H54 (cell line): ENCODE measurements around the gene OR52B4.
"Not testable (repeated sequence)": the region's sequence is repeated elsewhere in the genome, so short reads cannot be mapped to it uniquely, and the experiment has no call there.

ENCODE experiments used
- DNase-seq: peaks from one replicate; pipeline ENCODE4 v3.0.0; 2011; ENCODE audit warnings: low spot score, mixed read lengths; ENCODE audit not compliant: insufficient read length
- FAIRE-seq: peaks from 3 replicates; lab custom pipeline; 2011; peaks lifted over from hg19 to GRCh38; lab: Jason Lieb, UNC
- POLR2A ChIP-seq: IDR thresholded peaks from 2 replicates; pipeline ENCODE4 v1.6.1; 2011; ENCODE audit warnings: low read depth, mild to moderate bottlenecking, low read length

OR52B4 gene

GRCh38 chr11:4368286-4368685 is at the start of gene OR52B4:
Gene OR52B4, minus strand, starts transcription at chr11:4368386. Its CDS starts 91 bp downstream, at chr11:4368295.
- no peak for TF ChIP-seq POLR2A
- no peak for FAIRE-seq
- DNase-seq, result no peak

- TF ChIP-seq POLR2A, result no peak
- no peak for FAIRE-seq
- DNase-seq, result no peak
Measured at GRCh38 chr11:4416816-4417215, 48.6 kb upstream of the OR52B4 start.

DNA sequence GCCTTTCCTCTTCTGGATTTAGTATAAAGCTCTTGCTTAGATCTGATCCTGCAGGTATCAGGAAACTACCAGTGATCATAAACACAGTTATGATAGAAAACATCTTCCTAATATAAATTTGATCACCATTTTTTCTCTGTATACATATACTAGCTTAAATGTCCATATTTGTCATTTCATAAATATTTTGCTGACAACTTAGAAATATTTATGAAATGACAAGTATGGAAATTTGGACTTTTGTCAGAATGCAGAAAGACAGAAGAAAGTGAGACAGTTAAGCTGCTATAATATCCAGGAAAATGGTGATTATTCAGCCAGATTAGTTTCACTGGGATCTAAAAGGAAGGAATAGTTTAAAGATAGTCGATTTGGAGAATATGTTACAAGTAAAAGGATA is 48.1 kb upstream of the OR52B4 start:
- DNase-seq, result no peak
- no peak for FAIRE-seq
- no peak for TF ChIP-seq POLR2A

DNA sequence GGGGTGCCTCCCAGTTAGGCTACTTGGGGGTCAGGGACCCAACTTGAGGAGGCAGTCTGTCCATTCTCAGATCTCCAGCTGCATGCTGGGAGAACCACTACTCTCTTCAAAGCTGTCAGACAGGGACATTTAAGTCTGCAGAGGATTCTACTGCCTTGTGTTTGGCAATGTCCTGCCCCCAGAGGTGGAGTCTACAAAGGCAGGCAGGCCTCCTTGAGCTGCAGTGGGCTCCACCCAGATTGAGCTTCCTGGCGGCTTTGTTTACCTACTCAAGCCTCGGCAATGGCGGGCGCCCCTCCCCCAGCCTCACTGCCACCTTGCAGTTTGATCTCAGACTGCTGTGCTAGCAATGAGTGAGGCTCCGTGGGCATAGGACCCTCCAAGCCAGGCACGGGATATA is 38.0 kb upstream of the OR52B4 start:
- not testable (repeated sequence) for DNase-seq, FAIRE-seq

- FAIRE-seq, result no peak
- DNase-seq, result no peak
- TF ChIP-seq POLR2A, result no peak
Measured at GRCh38 chr11:4393858-4394223, 25.7 kb upstream of the OR52B4 start.

DNA sequence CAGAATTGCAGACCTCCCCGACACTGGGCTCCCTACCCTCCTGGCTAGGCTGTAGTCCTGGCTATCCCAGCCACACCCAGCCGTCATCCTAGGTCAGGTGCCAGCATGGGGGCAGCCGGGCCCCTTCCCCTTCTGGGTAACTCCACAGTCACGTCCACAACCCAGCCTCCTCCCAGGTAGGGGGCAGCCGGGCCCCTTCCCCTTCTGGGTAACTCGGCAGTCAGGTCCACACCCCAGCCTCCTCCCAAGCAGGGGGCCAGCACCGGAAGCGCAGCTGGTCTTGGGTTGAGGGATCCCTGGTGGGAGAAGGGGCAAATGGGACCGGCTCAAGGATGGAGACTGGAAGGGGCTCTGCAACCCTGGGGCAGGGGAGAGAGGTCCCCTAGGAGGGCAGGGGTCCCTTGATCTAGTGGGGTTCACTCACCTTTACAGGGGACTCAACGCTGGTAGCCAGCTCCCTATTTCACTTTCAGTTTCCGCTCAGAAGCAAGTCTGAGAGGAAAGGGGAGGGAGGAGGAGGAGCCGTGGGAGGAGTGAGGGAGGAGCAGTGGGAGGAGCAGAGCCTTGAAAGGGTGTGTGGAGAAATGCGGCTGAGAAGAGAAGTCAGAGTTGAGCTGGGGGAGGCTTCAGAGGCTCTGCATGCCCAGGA is 25.1 kb upstream of the OR52B4 start, which contains the start of gene TRIM21:
TSS of gene TRIM21 (minus strand) at position 494 of the 649 bp plus-strand sequence. CDS start 3,293 bp downstream, outside the sequence.
- TF ChIP-seq POLR2A, result peak; percentile 49; the same call in 1 of the 2 replicates
- FAIRE-seq (peak; percentile 96), DNase-seq (peak; percentile 82)

DNA sequence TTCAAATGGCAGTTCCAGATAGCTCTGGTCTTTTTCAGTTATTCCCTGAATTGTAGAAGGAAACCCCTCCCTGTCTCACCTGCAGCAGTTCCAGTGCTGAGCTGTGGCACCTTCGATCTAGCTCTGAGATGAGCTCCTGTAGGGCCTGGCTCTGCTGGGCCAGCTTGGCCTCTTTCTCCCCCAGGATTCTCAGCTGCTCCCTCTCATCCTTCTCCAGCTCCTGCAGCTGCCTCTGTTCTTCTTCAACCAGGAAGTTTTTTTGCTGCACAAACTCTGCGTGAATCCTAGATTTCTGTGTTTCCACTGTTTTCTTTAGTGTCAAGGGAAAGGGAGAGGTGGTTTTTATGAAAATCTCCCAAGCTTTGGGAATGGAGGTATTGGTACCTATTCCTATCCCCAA is 20.0 kb upstream of the OR52B4 start:
- DNase-seq (no peak), FAIRE-seq (no peak)
- no peak for TF ChIP-seq POLR2A

GRCh38 chr11:4385978-4386740 is 18.0 kb upstream of the OR52B4 start:
- FAIRE-seq, result no peak

DNA sequence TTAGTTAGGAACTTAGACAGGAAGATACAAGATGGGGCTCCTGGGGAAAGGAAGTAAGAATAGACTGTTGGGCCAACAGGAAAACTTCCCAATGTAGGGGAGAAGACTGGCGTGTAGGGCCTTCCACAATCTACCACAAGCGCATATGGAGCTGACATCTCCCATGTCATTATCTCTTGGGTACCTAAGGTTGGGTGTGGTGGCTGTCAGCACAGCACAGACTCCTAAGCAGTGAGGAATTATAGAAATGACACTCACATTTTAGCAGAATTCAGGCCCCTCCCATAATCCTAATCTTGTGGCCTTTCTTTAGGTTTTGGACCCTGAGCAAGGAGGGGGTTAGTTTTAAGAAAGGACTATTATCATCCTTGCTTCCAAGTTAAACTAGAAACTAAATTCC is 13.7 kb upstream of the OR52B4 start:
- no peak for TF ChIP-seq POLR2A
- no peak for DNase-seq

More at GRCh38 chr11:4385978-4386740, 18.0 kb upstream of the OR52B4 start:
- DNase-seq, result no peak
- TF ChIP-seq POLR2A, result no peak

GRCh38 chr11:4375431-4376140 is 7.4 kb upstream of the OR52B4 start:
- no peak for TF ChIP-seq POLR2A

More for the DNA sequence above, 13.7 kb upstream of the OR52B4 start:
- no peak for FAIRE-seq

DNA sequence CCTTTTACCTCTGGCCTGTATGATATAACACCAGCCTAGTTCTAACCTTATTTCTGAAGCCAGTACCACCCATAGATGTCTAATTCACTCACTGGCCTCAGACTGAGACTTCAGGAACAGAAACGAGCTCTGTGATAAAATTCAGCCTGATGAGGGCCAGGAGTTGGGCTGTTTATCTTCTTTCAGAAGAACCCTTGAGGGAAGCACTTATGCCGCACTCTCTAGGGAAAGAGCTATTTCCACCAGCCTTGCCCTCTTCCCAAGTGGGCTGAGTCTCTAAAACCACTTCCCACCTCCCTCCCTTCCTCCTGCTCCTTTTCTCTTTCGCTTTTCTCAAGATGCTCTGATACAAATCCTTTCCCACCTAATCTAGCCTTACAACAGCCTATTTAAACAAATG is 2.0 kb upstream of the OR52B4 start:
- FAIRE-seq (no peak), DNase-seq (no peak)

More at GRCh38 chr11:4375431-4376140, 7.4 kb upstream of the OR52B4 start:
- FAIRE-seq, result no peak
- DNase-seq, result no peak

DNA sequence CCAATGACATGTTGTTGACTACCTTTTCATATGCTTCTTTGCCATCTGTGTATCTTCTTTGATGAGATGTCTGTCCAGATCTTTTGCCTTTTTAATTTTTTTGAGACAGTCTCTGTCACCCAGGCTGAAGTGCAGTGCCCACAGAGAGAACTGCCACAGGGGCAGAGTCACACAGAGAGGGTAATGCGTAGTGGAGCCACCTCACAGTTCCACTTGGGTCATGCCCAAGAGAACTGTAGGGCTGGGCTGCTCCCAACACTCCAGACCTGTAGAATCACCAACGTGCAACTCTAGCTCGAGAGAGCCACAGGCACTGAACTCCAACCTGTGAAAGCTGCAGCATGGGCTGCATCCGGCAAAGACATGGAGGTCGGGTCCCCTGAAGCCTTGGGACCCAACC is 20.0 kb downstream of the OR52B4 start:
- not testable (repeated sequence) for FAIRE-seq, DNase-seq

More for the DNA sequence above, 2.0 kb upstream of the OR52B4 start:
- no peak for TF ChIP-seq POLR2A

DNA sequence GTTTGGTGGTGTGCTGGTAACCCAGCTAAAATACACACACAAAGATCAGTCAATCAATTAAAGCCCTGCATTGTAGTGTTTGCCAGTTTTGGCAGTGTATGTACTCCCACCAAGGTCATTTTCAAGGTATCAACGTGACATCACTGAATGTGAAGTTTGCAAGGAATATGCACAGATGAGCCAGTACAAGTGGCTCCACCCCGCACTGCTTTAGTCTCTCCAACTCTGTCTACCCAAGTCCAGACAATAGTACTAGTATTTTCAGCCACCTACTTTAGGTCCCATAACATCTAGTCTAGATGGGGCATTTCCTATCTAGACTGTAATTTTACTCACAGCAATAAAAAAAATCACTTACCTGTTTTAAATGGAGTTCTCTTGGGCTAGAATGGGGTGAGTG is 22.8 kb downstream of the OR52B4 start:
- not testable (repeated sequence) for FAIRE-seq, DNase-seq

DNA sequence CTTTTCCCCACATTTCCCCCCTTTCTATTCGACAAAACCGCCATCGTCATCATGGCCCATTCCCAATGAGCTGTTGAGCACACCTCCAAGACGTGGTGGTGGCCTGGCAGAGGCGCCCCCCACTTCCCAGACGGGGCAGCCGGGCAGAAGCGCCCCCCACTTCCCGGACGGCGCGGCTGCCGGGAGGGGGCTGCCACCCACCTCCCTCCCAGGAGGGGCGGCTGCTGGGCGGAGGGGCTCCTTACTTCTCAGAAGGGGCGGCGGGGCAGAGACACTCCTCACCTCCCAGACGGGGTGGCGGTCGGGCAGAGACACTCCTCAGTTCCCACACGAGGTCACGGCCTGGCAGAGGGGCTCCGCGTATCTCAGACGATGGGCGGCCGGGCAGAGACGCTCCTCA is 33.8 kb downstream of the OR52B4 start:
- not testable (repeated sequence) for DNase-seq, FAIRE-seq
